HEK293T (cell line): ENCODE measurements around the gene RAD51B.

Experiments
- CTCF ChIA-PET: fragments of 350-600 bp; formaldehyde crosslinking; extraction: SDS; loops from one replicate; lab custom pipeline; 2021; ENCODE audit warnings: antibody characterized with exemption, inconsistent platforms; lab: Yijun Ruan, JAX
- POLR2A ChIA-PET: fragments of 350-600 bp; formaldehyde crosslinking; extraction: SDS; loops from one replicate; lab custom pipeline; 2020; ENCODE audit warnings: antibody characterized with exemption, inconsistent platforms; lab: Yijun Ruan, JAX
- DNase-seq: peaks from one replicate; pipeline ENCODE4 v3.0.0; 2012; ENCODE audit warnings: mixed read lengths; ENCODE audit errors: extremely low spot score
- ARNT ChIP-seq: fragments of 450-650 bp; IDR thresholded peaks from 2 replicates; pipeline ENCODE4 v1.6.1; 2017; ENCODE audit warnings: mild to moderate bottlenecking
- BHLHE40 ChIP-seq: fragments of 450-650 bp; IDR thresholded peaks from 2 replicates; pipeline ENCODE4 v1.6.1; 2016; ENCODE audit warnings: mild to moderate bottlenecking, moderate library complexity, borderline replicate concordance
- CTBP1 ChIP-seq: fragments of 450-650 bp; IDR thresholded peaks from 2 replicates; pipeline ENCODE4 v1.6.1; 2016; ENCODE audit warnings: borderline replicate concordance
- ELF4 ChIP-seq: fragments of 450-650 bp; IDR thresholded peaks from 2 replicates; pipeline ENCODE4 v1.6.1; 2017; ENCODE audit warnings: antibody characterized with exemption
- FOXA1 ChIP-seq: fragments of 450-650 bp; IDR thresholded peaks from 2 replicates; pipeline ENCODE4 v1.6.1; 2016; ENCODE audit warnings: mild to moderate bottlenecking
- FOXK2 ChIP-seq: fragments of 450-650 bp; IDR thresholded peaks from 2 replicates; pipeline ENCODE4 v1.6.1; 2016; ENCODE audit warnings: mild to moderate bottlenecking
- FOXM1 ChIP-seq: fragments of 450-650 bp; IDR thresholded peaks from 2 replicates; pipeline ENCODE4 v1.6.1; 2017; ENCODE audit warnings: mild to moderate bottlenecking, borderline replicate concordance
- HDGF ChIP-seq: fragments of 450-650 bp; IDR thresholded peaks from 2 replicates; pipeline ENCODE4 v1.6.1; 2017; ENCODE audit warnings: antibody characterized with exemption, borderline replicate concordance
- L3MBTL2 ChIP-seq: fragments of 450-650 bp; conservative IDR thresholded peaks from 2 replicates; pipeline ENCODE4 v1.6.1; 2016; ENCODE audit warnings: mild to moderate bottlenecking
- LEF1 ChIP-seq: fragments of 450-650 bp; IDR thresholded peaks from 2 replicates; pipeline ENCODE4 v1.6.1; 2017; ENCODE audit warnings: mild to moderate bottlenecking, borderline replicate concordance
- NFRKB ChIP-seq: fragments of 450-650 bp; IDR thresholded peaks from 2 replicates; pipeline ENCODE4 v1.6.1; 2016; ENCODE audit warnings: mild to moderate bottlenecking, moderate library complexity
- PKNOX1 ChIP-seq: fragments of 450-650 bp; IDR thresholded peaks from 2 replicates; pipeline ENCODE4 v1.6.1; 2016
- SP1 ChIP-seq: fragments of 450-650 bp; IDR thresholded peaks from 2 replicates; pipeline ENCODE4 v1.6.1; 2017
- SUZ12 ChIP-seq: fragments of 450-650 bp; IDR thresholded peaks from 2 replicates; pipeline ENCODE4 v1.6.1; 2016; ENCODE audit warnings: mild to moderate bottlenecking
- TARDBP ChIP-seq: fragments of 450-650 bp; IDR thresholded peaks from 2 replicates; pipeline ENCODE4 v1.6.1; 2016
- ZNF384 ChIP-seq: fragments of 450-650 bp; IDR thresholded peaks from 2 replicates; pipeline ENCODE4 v1.6.1; 2016

Gene RAD51B

GRCh38 chr14:68709007-68709406, 889.4 kb downstream of the RAD51B start:
- TF ChIP-seq NFRKB (no peak), FOXA1 (no peak), TARDBP (no peak), ARNT (no peak), BHLHE40 (no peak), LEF1 (no peak)
- ChIA-PET CTCF (no interaction called here), POLR2A (no interaction called here)
- DNase-seq, result no peak

GRCh38 chr14:68710776-68711175, 891.2 kb downstream of the RAD51B start:
- POLR2A ChIA-PET, result no interaction called here
- CTCF ChIA-PET, result no interaction called here
- TF ChIP-seq NFRKB, result no peak
- TF ChIP-seq ZNF384, result no peak
- TF ChIP-seq SUZ12, result no peak
- TF ChIP-seq FOXM1, result no peak
- no peak for TF ChIP-seq PKNOX1
- no peak for TF ChIP-seq BHLHE40
- no peak for TF ChIP-seq LEF1
- TF ChIP-seq FOXK2, result no peak
- TF ChIP-seq ARNT, result no peak
- no peak for TF ChIP-seq FOXA1
- TF ChIP-seq SP1, result no peak
- TF ChIP-seq ELF4, result no peak
- TF ChIP-seq L3MBTL2, result no peak
- TF ChIP-seq TARDBP, result no peak
- no peak for TF ChIP-seq CTBP1
- no peak for TF ChIP-seq HDGF
- DNase-seq, result no peak

- POLR2A ChIA-PET, result no interaction called here
- no peak for DNase-seq
- CTCF ChIA-PET, result no interaction called here
- TF ChIP-seq L3MBTL2, result no peak
- no peak for TF ChIP-seq FOXM1
- TF ChIP-seq SUZ12, result no peak
- no peak for TF ChIP-seq FOXK2
- no peak for TF ChIP-seq NFRKB
- TF ChIP-seq ELF4, result no peak
- TF ChIP-seq PKNOX1, result no peak
- no peak for TF ChIP-seq CTBP1
- no peak for TF ChIP-seq FOXA1
- TF ChIP-seq BHLHE40, result no peak
These were observed 892.2 kb downstream of the RAD51B start for GRCh38 chr14:68711561-68712309.

GRCh38 chr14:68712703-68713370, 893.3 kb downstream of the RAD51B start:
- ChIA-PET POLR2A (no interaction called here), CTCF (no interaction called here)
- no peak for DNase-seq
- TF ChIP-seq SUZ12 (no peak), FOXA1 (no peak), BHLHE40 (no peak), NFRKB (no peak), ZNF384 (no peak), TARDBP (no peak), SP1 (no peak), FOXM1 (no peak), PKNOX1 (no peak), LEF1 (no peak), ELF4 (no peak), ARNT (no peak), CTBP1 (no peak), HDGF (no peak), L3MBTL2 (no peak), FOXK2 (no peak)

- POLR2A ChIA-PET, result no interaction called here
- CTCF ChIA-PET, result no interaction called here
- TF ChIP-seq SP1, result no peak
- no peak for TF ChIP-seq BHLHE40
- TF ChIP-seq FOXK2, result no peak
- TF ChIP-seq NFRKB, result no peak
- TF ChIP-seq ZNF384, result no peak
- no peak for DNase-seq
These were observed 894.2 kb downstream of the RAD51B start for GRCh38 chr14:68713782-68714181.
